Muscle layer of duodenum (tissue), 2 donors: ENCODE results near the gene TMEM98.
"Not testable (repeated sequence)": the region's sequence is repeated elsewhere in the genome, so short reads cannot be mapped to it uniquely, and the experiment has no call there.

Source experiments
- H3K27ac ChIP-seq: one replicate; pipeline ENCODE4 v1.7.0; 2013; ENCODE audit warnings: mild to moderate bottlenecking, low read length
- H3K27me3 ChIP-seq: one replicate; pipeline ENCODE4 v1.7.0; 2013; ENCODE audit warnings: low read depth, mild to moderate bottlenecking, control low read depth, low read length
- H3K36me3 ChIP-seq, 2 donors: one replicate each; pipeline ENCODE4 v1.7.0; 2013; ENCODE audit warnings: low read length in 2 of 2, control low read depth in 1 of 2, mild to moderate bottlenecking in 1 of 2; ENCODE audit not compliant: insufficient read depth in 2 of 2, control insufficient read depth in 1 of 2
- H3K4me1 ChIP-seq, 2 donors: one replicate each; pipeline ENCODE4 v1.7.0; 2013; ENCODE audit warnings: low read length in 2 of 2, mild to moderate bottlenecking in 2 of 2, control low read depth in 1 of 2, moderate library complexity in 1 of 2; ENCODE audit not compliant: insufficient read depth in 2 of 2, control insufficient read depth in 1 of 2
- H3K4me3 ChIP-seq, 2 donors: one replicate each; pipeline ENCODE4 v1.7.0; 2013; ENCODE audit warnings: low read length in 2 of 2, low read depth in 1 of 2, mild to moderate bottlenecking in 1 of 2
- H3K9me3 ChIP-seq, 2 donors: one replicate each; pipeline ENCODE4 v1.7.0; 2013; ENCODE audit warnings: low read length in 2 of 2, control low read depth in 1 of 2, mild to moderate bottlenecking in 1 of 2; ENCODE audit not compliant: control insufficient read depth in 1 of 2
- donor health status: healthy.

The TMEM98 gene

GRCh38 chr17:32987868-32988267 lies 59.9 kb downstream of the TMEM98 start:
- not testable (repeated sequence) for H3K36me3 ChIP-seq, H3K4me1 ChIP-seq, H3K4me3 ChIP-seq, H3K9me3 ChIP-seq, H3K27me3 ChIP-seq, H3K27ac ChIP-seq

DNA sequence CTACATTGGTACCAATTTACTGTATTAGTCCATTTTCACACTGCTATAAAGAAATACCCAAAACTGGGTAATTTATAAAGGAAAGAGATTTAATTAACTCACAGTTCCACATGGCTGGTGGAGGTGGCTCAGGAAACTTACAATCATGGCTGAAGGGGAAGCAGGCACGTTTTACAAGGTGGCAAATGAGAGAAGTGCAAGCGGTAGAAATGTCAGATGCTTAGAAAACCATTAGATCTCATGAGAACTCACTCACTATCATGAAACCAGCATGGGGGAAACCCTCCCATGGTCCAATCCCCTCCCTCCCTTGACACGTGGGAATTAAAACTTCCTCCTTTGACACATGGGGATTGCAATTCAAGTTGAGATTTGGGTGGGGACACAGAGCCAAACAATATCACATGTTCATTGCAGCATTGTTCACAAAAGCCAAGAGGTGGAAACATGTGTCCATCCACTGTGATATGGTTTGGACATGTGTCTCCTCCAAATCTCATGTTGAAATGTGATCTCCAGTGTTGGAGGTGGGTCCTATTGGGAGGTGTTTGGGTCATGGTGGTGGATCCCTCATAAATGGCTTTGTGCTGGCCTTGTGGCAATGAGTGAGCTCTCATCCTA lies 60.6 kb downstream of the TMEM98 start:
- Histone ChIP-seq H3K9me3 (peaks cover 0 to 3% of the 10 kb centered on the region in 2 donors), H3K4me3 (no peak overlapping the region), H3K27me3 (no peaks in the 10 kb centered on the region), H3K27ac (no peak overlapping the region), H3K36me3 (no peaks in the 10 kb centered on the region), H3K4me1 (no peaks in the 10 kb centered on the region)

DNA sequence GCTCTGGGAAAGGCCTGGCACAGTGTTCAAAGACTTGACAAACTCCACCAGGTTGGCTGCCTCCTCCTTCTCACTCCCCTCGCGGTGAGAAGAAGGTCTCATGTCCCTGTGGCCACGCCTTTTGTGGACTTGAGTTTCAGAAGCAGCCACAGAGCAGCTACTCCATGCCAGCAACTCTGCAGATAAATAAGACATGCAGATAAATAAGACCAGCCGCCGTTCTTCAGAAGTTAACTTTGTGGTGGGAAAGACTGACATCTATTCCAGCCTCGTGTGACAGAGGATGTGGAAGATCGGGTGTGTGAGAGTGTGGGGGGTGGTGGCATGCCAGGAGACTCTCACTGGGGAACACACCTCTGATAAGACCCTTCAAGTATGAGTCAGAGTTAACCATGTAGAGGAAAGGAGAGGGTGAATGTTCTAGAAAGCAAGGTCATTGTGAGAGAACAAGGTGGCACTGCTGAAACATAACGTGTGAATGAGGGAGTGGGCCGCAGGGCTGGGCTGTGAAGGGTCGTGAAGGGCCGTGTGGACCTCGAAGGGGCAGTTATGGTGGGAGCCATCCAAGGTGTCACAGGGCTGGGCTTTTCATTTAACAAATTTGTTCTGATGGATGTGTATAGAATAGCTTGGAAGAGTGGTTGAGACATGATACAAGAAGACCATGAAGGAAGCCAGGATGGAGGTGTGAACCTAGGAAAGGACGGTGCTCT lies 64.5 kb downstream of the TMEM98 start:
- peaks cover 0 to 3% of the 10 kb centered on the region in 2 donors for H3K9me3 ChIP-seq

DNA sequence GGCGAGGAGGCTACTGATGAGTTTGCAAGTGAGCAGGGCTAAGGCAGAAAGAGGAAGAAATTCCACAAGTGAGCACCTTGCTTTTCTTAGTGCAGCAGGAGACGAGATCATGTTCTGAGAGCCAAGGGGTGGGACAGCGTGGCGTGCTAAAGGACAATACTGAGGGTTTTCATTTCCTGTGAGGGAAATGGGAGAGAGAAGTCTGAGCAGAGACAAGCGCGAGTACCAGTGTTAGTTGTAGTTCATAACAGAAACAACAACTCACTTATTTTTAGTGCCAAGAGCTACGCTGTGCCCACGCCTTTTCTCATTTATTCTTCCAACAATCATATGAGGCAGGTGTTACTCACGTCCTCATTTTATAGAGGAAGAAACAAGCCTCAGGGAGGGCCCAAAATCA lies 66.0 kb downstream of the TMEM98 start:
- Histone ChIP-seq H3K9me3 (no peaks in the 10 kb centered on the region), H3K4me3 (no peak overlapping the region), H3K36me3 (no peaks in the 10 kb centered on the region), H3K4me1 (peaks cover 0 to 8% of the 10 kb centered on the region in 2 donors), H3K27ac (no peak overlapping the region), H3K27me3 (no peaks in the 10 kb centered on the region)

More for the DNA sequence above, 64.5 kb downstream of the TMEM98 start:
- Histone ChIP-seq H3K27me3 (no peaks in the 10 kb centered on the region), H3K27ac (no peak overlapping the region), H3K36me3 (no peaks in the 10 kb centered on the region), H3K4me3 (no peak overlapping the region), H3K4me1 (no peaks in the 10 kb centered on the region)
